HepG2 (cell line): ENCODE results near the gene CIROP.

ENCODE experiments used
- BRCA1 ChIP-seq: sonication (generic); formaldehyde crosslinking; IDR thresholded peaks from 2 replicates; pipeline ENCODE4 v1.4.0; 2020; ENCODE audit warnings: missing genetic modification reagents
- ELF3 ChIP-seq: IDR thresholded peaks from 2 replicates; pipeline ENCODE4 v1.6.1; 2016; ENCODE audit warnings: missing genetic modification reagents, missing compliant biosample characterization
- PBX2 ChIP-seq: IDR thresholded peaks from 2 replicates; pipeline ENCODE4 v1.6.1; 2016; ENCODE audit warnings: control low read depth
- PRDM15 ChIP-seq: sonication (generic); formaldehyde crosslinking; IDR thresholded peaks from 2 replicates; pipeline ENCODE4 v1.4.0; 2020; ENCODE audit warnings: missing genetic modification reagents
- PREB ChIP-seq: sonication (generic); formaldehyde crosslinking; IDR thresholded peaks from 2 replicates; pipeline ENCODE4 v1.4.0; 2020; ENCODE audit warnings: missing genetic modification reagents
- RFX5 ChIP-seq: IDR thresholded peaks from 2 replicates; pipeline ENCODE4 v1.6.1; 2011; ENCODE audit warnings: low read depth, low read length, improper control_type of control experiment
- ZBTB20 ChIP-seq: sonication (generic); formaldehyde crosslinking; IDR thresholded peaks from 2 replicates; pipeline ENCODE4 v1.8.1; 2023; ENCODE audit warnings: missing genetic modification reagents, low read depth, mild to moderate bottlenecking, borderline replicate concordance
- ZBTB42 ChIP-seq: sonication (generic); formaldehyde crosslinking; IDR thresholded peaks from 2 replicates; pipeline ENCODE4 v1.5.0; 2020; ENCODE audit warnings: mild to moderate bottlenecking, missing genetic modification reagents
- ZNF121 ChIP-seq: sonication (generic); formaldehyde crosslinking; IDR thresholded peaks from 2 replicates; pipeline ENCODE4 v1.5.0; 2020; ENCODE audit warnings: mild to moderate bottlenecking, missing genetic modification reagents
- ZNF382 ChIP-seq: sonication (generic); formaldehyde crosslinking; IDR thresholded peaks from 2 replicates; pipeline ENCODE4 v1.5.0; 2020; ENCODE audit warnings: missing genetic modification reagents, mild to moderate bottlenecking, borderline replicate concordance
- ZNF512B ChIP-seq: sonication (generic); formaldehyde crosslinking; IDR thresholded peaks from 2 replicates; pipeline ENCODE4 v1.5.1; 2020; ENCODE audit warnings: missing genetic modification reagents, mild to moderate bottlenecking, borderline replicate concordance
- ZNF609 ChIP-seq: sonication (generic); formaldehyde crosslinking; IDR thresholded peaks from 2 replicates; pipeline ENCODE4 v1.4.0; 2020; ENCODE audit warnings: mild to moderate bottlenecking, missing genetic modification reagents, borderline replicate concordance
- TF ChIP-seq, protein P1 (sequence below): sonication (generic); formaldehyde crosslinking; IDR thresholded peaks from 2 replicates; pipeline ENCODE4 v1.5.0; 2020; ENCODE audit warnings: mild to moderate bottlenecking, missing genetic modification reagents, moderate library complexity
- TF ChIP-seq, protein P2 (sequence below): sonication (generic); formaldehyde crosslinking; IDR thresholded peaks from 2 replicates; pipeline ENCODE4 v1.5.1; 2020; ENCODE audit warnings: mild to moderate bottlenecking, missing genetic modification reagents, moderate library complexity

DNA sequence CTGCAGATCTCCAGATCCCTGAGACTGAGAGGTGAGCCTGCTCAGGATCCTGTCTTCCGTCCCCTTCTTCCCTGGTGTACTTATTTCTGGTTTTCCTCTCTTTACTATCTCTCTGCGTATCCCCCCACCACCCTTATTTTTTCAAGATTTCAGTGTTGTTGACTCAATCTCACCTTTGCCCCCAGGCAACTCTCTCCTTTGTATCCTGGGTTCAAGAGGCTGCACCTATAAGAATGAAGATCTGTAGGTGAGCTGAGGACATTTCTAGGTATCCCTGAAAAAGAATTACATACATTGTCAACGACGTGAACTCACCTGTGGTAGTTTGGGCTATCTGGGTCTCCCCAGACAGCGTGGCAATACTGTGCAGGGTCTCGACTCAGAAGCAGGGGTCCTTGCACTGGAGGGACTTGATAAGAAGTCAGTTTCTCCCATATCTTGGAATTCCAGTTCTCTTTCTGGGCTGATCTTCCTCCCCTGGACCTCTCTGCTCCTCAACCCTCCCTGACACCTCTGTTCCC is 659 bp downstream of the CIROP start:
- TF ChIP-seq ZBTB20 (CRISPR knock-in tag) (no peak), RFX5 (no peak), ZNF121 (CRISPR knock-in tag) (no peak), ZNF512B (no peak), BRCA1 (no peak), ZNF609 (CRISPR knock-in tag) (no peak), PRDM15 (CRISPR knock-in tag) (no peak), ELF3 (CRISPR knock-in tag) (no peak), ZNF382 (CRISPR knock-in tag) (no peak), PBX2 (CRISPR knock-in tag) (no peak), ZBTB42 (CRISPR knock-in tag) (no peak), PREB (CRISPR knock-in tag) (no peak)
- TF ChIP-seq, protein P1, sequence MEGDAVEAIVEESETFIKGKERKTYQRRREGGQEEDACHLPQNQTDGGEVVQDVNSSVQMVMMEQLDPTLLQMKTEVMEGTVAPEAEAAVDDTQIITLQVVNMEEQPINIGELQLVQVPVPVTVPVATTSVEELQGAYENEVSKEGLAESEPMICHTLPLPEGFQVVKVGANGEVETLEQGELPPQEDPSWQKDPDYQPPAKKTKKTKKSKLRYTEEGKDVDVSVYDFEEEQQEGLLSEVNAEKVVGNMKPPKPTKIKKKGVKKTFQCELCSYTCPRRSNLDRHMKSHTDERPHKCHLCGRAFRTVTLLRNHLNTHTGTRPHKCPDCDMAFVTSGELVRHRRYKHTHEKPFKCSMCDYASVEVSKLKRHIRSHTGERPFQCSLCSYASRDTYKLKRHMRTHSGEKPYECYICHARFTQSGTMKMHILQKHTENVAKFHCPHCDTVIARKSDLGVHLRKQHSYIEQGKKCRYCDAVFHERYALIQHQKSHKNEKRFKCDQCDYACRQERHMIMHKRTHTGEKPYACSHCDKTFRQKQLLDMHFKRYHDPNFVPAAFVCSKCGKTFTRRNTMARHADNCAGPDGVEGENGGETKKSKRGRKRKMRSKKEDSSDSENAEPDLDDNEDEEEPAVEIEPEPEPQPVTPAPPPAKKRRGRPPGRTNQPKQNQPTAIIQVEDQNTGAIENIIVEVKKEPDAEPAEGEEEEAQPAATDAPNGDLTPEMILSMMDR (CRISPR knock-in tag), result no peak
- TF ChIP-seq, protein P2, sequence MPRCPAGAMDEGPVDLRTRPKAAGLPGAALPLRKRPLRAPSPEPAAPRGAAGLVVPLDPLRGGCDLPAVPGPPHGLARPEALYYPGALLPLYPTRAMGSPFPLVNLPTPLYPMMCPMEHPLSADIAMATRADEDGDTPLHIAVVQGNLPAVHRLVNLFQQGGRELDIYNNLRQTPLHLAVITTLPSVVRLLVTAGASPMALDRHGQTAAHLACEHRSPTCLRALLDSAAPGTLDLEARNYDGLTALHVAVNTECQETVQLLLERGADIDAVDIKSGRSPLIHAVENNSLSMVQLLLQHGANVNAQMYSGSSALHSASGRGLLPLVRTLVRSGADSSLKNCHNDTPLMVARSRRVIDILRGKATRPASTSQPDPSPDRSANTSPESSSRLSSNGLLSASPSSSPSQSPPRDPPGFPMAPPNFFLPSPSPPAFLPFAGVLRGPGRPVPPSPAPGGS (CRISPR knock-in tag), result no peak
